NCI-H146 (cell line): ENCODE results near the gene SNX30.
A peak's percentile ranks its signal among the peaks of the same experiment; 100 is the strongest.

Source experiments
- DNase-seq: peaks from one replicate; lab custom pipeline; 2025; lab: John Stamatoyannopoulos, UW

SNX30 gene

GRCh38 chr9:112752334-112753125 is 2.0 kb downstream of the SNX30 start:
- no peak for DNase-seq

- no peak for DNase-seq
Observed at GRCh38 chr9:112753725-112754124, 3.2 kb downstream of the SNX30 start.

GRCh38 chr9:112754578-112754977 is 4.0 kb downstream of the SNX30 start:
- no peak for DNase-seq

DNA sequence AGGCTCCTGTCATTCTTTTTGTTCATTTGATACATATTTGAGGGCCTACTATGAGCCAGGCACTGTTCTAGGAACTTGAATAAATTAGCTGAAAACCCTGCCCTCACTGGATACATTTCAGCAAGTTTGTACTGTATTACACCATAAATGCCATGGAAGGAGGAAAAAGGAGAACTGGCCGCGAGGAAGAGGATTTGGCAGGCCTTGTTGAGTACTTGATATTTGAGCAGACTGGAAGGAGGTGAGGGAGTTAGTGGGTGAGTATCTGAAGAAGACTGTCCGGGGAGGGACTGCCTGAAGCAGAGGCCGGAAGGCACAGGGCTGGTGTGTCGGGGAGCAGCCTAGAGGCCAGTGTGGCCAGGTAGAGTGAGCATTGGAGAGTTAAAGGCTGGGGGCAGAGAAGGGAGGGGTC is 4.5 kb downstream of the SNX30 start:
- no peak for DNase-seq

DNA sequence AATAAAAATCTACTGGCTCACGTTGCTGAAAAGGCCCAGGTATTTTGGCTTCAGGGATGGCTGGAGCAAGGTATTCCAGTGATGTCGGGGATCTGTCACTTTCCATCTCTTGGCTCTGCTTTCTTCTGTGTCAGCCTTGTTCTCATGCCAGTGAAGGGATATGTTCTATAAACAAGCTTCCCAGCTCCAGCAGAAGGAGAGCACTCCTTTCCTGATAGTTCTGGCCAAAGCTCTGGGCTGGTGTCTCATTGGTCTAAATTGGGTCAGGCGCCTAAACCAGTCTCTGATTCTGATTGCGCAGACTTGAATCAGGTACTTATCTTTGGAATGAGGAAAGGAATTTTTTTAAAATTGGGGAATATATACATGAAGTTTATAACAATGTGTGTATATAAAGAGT is 5.1 kb downstream of the SNX30 start:
- DNase-seq, result no peak

DNA sequence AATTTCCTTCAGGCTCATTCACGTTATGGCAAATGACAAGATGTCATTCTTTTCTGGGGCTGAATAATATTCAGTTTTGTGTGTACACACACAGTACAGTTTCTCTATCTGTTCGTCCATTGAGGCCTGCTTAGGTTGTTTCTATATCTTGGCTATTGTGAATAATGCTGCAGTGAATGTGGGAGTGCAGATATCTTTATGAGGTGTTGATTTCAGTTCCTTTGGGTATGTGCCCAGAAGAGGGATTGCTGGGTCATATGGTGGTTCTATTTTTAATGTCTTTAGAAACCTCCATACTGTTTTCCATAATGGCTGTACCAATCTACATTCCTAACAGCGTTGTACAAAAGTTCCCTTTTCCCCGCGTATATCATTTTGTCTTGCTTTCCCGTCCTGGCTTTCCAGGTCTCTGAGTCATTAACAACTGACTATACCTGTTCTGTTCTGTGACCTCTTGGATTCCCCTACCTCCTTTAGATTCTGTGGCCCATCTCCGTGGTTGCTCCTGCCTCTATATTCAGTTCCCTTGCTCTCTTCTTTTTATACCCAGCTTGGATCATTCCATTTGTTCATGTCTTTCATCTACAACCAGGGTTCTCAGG is 6.8 kb downstream of the SNX30 start:
- DNase-seq, result no peak

DNA sequence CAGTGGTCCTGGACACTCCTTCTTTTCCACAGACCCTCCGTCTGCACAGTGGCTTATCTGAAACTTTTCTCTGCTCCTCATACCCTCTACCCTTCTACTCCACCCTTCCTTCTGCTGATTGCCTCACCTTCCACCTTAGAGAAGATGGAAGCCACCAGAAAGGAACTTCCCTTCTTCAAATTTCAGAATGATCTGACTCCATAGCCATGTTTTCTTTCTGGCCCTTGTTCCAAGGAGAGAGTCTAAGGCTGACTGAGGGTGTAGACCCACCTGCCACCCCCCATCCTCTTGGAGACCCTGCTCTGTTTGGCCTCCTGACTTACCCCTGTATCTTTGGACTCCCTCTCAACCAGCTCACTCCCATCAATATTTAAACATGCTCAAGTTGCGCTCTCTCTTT is 7.4 kb downstream of the SNX30 start:
- DNase-seq, result no peak

- no peak for DNase-seq
Observed at GRCh38 chr9:112760821-112761220, 10.3 kb downstream of the SNX30 start.

DNA sequence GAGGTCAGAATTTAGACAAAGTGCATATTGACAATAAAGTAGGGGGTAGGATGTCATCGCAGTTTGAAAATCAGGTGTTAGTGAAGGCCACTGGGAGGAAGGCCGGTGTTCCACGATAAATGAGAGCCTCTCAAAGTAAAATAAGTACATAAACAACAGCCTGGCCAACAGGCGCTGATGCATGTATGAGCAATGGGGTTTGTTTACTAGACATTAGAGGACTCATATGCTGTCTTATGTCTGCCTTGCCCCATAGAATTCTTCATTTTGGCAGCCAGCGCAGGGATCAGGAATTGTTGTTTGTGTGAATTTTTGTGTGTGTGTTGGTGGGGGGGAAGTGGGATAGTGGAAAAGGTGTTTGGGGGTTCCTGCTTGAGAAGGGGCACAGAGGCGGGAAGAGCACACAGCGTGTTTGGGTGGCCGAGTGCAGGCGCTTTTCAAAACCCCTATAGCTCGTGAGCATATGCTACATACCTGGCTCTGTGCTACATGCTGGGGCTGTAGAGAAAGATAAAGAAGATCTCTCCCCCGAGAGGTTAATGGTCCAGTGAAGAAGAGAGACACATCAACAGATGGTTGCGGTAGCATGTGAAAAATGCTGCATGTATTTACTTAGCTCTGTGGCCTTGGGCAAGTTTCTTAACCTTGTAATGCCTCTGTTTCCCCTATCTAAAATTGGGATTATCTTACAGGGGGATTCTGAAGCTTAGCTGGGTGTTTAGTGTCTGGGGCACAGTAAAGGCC is 11.5 kb downstream of the SNX30 start:
- DNase-seq, result no peak

DNA sequence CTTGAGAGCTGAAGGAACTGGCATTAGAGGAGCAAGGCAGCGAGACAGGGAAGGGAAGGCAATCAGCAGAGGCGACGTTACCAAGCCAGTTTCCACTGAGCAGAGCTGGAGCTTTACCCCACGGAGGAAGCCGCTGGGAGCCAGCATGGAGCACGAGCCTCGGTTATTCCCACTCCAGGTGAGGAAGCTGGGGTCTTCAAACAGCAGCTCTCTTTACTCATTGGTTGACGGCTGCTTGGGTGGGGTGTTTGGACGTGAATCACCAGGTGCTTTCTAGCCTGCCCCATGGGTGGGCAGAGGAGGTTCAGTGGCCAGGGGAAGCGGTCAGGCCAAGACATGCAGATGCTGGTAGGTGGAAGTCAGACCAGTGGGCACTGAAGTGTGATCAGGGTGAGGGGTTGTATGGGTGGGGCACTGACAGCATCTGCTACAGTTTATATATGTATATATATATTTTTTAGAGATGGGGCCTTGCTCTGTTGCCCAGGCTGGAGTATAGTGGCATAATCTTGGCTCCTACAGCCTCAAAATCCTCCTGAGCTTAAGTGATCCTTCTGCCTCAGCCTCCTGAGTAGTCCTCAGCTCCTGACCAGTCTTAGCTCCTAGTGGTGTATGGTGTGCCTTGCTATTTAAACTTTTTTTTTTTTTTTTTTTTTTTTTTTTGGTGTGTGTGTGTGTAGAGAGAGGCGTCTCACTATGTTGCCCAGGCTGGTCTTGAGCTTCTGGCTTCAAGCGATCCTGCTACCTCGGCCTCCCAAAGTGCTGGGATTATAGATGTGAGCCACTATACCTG is 12.4 kb downstream of the SNX30 start:
- no peak for DNase-seq

DNA sequence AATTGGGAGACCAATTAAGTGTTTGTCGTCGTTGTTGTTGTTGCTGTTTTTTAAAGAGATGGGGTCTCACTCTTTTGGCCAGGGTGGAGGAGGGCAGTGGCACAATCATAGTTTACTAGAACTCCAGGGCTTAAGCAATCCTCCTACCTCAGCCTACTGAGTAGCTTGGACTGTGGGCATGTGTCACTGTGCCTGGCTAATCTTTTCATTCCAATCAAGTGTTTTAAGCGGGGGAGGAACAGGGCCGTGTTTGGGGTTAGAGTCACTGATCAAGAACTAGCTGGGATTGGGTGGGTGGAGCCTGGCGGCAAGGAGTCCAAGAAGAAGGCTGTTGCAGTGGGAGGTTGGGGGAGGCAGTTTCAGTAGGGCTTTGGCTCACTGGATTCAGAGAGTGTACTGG is 13.8 kb downstream of the SNX30 start:
- no peak for DNase-seq

GRCh38 chr9:112764837-112765236 is 14.3 kb downstream of the SNX30 start:
- peak; percentile 12 for DNase-seq

GRCh38 chr9:112765281-112765680 is 14.7 kb downstream of the SNX30 start:
- DNase-seq, result no peak

DNA sequence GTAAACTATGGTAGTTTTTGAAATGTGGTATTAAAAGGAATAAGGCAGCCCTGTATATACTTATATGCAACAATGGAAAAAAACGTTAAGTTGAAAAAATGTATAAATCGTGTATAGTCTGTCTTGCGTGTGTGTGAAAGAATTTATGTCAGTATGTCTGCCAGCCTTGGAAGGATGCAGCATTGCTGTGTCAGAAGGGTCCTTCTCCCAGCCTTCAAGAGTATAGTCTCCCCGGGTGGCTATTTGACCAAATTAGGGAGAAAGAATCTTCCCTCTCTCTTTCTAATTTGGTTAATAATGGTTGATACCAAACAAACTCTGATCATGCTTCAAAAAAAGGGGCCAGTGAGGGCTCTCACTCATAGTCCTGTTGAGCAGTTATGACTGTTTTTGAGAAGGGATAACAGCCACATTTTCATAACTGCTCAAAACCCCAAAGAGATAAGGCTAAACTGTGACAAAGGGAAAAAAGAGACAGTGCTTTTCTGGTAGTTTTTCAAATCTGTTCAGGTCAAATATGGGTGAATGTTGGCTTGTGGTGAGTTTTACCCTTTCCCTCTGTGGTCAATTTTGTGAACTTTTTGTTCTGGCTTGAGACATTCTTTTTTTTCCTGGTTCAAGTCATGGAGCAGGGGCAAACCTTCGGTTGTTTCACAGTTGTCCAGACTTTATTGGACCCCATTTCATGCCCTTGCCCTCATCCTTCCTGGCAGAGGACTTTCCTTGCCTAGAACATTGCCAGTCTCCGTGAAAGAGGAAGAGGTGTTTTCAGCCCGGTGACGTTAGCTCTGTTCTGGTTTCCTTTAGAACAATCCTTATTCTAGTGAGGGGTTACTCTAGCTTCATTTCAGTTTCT is 21.0 kb downstream of the SNX30 start:
- no peak for DNase-seq

- no peak for DNase-seq
Observed at GRCh38 chr9:112772215-112772509, 21.6 kb downstream of the SNX30 start.

- no peak for DNase-seq
Observed at GRCh38 chr9:112772551-112772950, 22.0 kb downstream of the SNX30 start.

GRCh38 chr9:112774006-112774996 is 23.7 kb downstream of the SNX30 start:
- DNase-seq, result no peak

DNA sequence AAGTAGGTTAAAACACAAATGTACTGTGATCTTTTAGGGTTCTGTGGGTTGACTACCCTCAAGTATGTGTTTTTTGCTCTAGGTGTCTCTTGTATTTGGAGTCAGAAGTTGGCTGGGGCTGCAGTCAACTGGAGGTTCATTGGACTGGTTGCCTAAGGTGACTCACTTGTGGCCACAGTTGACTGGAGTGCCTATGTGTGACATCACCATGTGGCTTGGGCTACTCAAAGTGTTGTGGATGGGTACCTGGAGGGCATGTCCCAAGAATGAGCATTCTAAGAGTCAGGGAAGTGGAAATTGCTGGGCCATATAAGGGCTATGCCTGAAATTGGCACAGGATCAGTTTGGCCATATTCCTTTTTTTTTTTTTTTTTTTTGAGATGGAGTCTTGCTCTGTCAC is 27.4 kb downstream of the SNX30 start:
- DNase-seq, result no peak

GRCh38 chr9:112780450-112781036 is 30.0 kb downstream of the SNX30 start:
- no peak for DNase-seq

DNA sequence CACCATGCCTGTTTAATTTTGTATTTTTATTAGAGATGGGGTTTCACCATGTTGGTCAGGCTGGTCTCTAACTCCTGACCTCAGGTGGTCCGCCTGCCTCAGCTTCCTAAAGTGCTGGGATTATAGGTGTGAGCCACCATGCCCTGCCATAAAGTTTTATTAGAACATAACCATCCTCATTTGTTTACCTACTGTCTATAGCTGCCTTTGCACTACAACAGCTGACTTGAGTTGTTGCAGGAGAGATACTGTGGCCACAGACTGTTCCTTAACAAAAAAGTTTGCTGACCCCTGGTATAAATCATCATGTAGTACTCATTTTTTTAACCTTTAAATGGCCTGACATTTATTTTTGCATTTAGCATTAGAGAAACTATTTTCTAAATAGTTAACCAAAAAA is 31.7 kb downstream of the SNX30 start:
- DNase-seq, result no peak
